Measurements from ENCODE around the gene PGP.

PGP gene

DNA sequence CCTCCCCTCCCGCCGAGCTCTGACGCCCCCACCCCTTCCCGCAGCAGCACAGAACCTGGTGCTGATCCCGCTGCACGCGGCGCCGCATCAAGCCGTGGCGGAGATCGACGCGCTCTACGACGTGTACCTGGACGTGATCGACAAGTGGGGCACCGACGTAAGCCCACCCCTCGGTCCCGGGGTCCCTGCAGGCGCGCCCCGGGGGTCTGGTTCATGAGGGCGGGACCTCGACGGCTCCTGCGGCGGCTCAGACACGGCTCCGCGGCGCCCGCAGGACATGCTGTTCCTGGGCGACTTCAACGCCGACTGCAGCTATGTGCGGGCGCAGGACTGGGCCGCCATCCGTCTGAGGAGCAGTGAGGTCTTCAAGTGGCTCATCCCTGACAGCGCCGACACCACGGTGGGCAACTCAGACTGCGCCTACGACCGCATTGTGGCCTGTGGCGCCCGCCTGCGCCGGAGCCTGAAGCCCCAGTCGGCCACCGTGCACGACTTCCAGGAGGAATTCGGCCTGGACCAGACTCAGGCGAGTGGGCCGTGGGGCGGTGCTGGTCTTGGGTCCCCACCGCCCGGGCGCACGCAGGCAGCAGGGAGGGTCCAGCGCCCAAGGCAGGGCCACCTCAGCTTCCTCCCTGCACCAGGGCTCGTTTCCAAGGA, 23.0 kb upstream of the PGP start:
- H2AK5ac ChIP-seq (ENCODE audit: low read length, severe bottlenecking), result no peak overlapping the region
- WGBS, result 23% methylated on average over 65 of the region's 65 CpGs
- H4K91ac ChIP-seq (ENCODE audit: low read length), result peak overlapping the region; percentile 6
- H2BK15ac ChIP-seq (ENCODE audit: low read depth, poor library complexity, severe bottlenecking), result no peak overlapping the region
- no peak overlapping the region for H3K4ac ChIP-seq (ENCODE audit: low read depth in 1 of 2, low read length in 2 of 2)
- H3K9me3 ChIP-seq (ENCODE audit: control insufficient read depth, low read length), result no peaks in the 10 kb centered on the region
- H3K79me1 ChIP-seq (replicated peaks; ENCODE audit: low read length, poor library complexity, severe bottlenecking), result peaks cover 10% of the 10 kb centered on the region
- no peak overlapping the region for H2BK120ac ChIP-seq (ENCODE audit: low read depth, low read length)
- peaks cover 3 to 18% of the 10 kb centered on the region in 2 experiments for H3K27me3 ChIP-seq (ENCODE audit: control insufficient read depth in 1 of 2, insufficient read depth in 1 of 2, low read length in 2 of 2)
- H2BK5ac ChIP-seq (ENCODE audit: low read depth, low read length, poor library complexity, severe bottlenecking), result no peak overlapping the region
- H3K4me1 ChIP-seq (ENCODE audit: control insufficient read depth, insufficient read depth, low read depth, low read length), result peaks cover 20% of the 10 kb centered on the region
- no peak overlapping the region for H2BK12ac ChIP-seq (ENCODE audit: low read length in 2 of 2)
- no peak overlapping the region for H4K8ac ChIP-seq (ENCODE audit: low read length)
- no peak overlapping the region for H3K14ac ChIP-seq (ENCODE audit: low read length in 2 of 2)
- H3K18ac ChIP-seq (ENCODE audit: low read depth in 1 of 2, low read length in 2 of 2), result peak overlapping the region in 1 of 2 experiments; percentile 11
- no peak overlapping the region for H3K27ac ChIP-seq (ENCODE audit: low read length, poor library complexity, severe bottlenecking)
- H3K23ac ChIP-seq (ENCODE audit: low read length in 2 of 2), result no peak overlapping the region
- DNase-seq, result no peak
- H3K4me2 ChIP-seq (ENCODE audit: low read length, poor library complexity, severe bottlenecking), result no peak overlapping the region
- peaks cover 42 to 72% of the 10 kb centered on the region in 2 experiments for H3K36me3 ChIP-seq (ENCODE audit: control insufficient read depth in 1 of 2, insufficient read depth in 2 of 2, low read depth in 1 of 2, low read length in 2 of 2)
- H3K9ac ChIP-seq (ENCODE audit: low read length), result no peak overlapping the region
- no peak overlapping the region for H2AFZ ChIP-seq (ENCODE audit: low read depth, low read length)
- H3K4me3 ChIP-seq (ENCODE audit: insufficient read depth in 1 of 2, low read depth in 1 of 2, low read length in 2 of 2), result no peak overlapping the region

DNA sequence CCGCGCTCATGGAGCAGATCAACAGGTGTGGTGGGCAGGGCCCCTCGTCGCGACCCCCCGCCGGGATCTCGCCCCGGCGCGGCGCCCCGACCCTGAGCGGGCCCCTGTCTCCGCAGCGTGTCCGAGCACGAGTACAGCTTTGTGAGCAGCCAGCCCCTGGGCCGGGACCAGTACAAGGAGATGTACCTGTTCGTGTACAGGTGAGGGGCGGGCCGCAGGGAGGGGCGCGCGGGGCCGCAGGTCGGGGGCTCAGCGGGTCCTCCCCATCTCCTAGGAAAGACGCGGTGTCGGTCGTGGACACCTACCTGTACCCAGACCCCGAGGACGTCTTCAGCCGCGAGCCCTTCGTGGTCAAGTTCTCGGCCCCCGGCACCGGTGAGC, 22.5 kb upstream of the PGP start:
- Histone ChIP-seq H2AFZ (ENCODE audit: low read depth, low read length) (no peak overlapping the region), H3K18ac (ENCODE audit: low read depth in 1 of 2, low read length in 2 of 2) (no peak overlapping the region), H2BK15ac (ENCODE audit: low read depth, poor library complexity, severe bottlenecking) (peak overlapping the region; percentile 52), H2AK5ac (ENCODE audit: low read length, severe bottlenecking) (no peak overlapping the region), H2BK5ac (ENCODE audit: low read depth, low read length, poor library complexity, severe bottlenecking) (no peak overlapping the region), H3K9ac (ENCODE audit: low read length) (no peak overlapping the region), H3K27me3 (ENCODE audit: control insufficient read depth in 1 of 2, insufficient read depth in 1 of 2, low read length in 2 of 2) (peaks cover 3 to 18% of the 10 kb centered on the region in 2 experiments), H3K9me3 (ENCODE audit: control insufficient read depth, low read length) (no peaks in the 10 kb centered on the region), H3K27ac (ENCODE audit: low read length, poor library complexity, severe bottlenecking) (no peak overlapping the region), H3K4me2 (ENCODE audit: low read length, poor library complexity, severe bottlenecking) (peak overlapping the region; percentile 37), H2BK12ac (ENCODE audit: low read length in 2 of 2) (no peak overlapping the region), H3K4me1 (ENCODE audit: control insufficient read depth, insufficient read depth, low read depth, low read length) (peaks cover 20% of the 10 kb centered on the region), H3K14ac (ENCODE audit: low read length in 2 of 2) (no peak overlapping the region), H3K36me3 (ENCODE audit: control insufficient read depth in 1 of 2, insufficient read depth in 2 of 2, low read depth in 1 of 2, low read length in 2 of 2) (peaks cover 41 to 75% of the 10 kb centered on the region in 2 experiments), H3K4me3 (ENCODE audit: insufficient read depth in 1 of 2, low read depth in 1 of 2, low read length in 2 of 2) (peak overlapping the region; percentile 35 to 67), H3K23ac (ENCODE audit: low read length in 2 of 2) (peak overlapping the region in 1 of 2 experiments; percentile 40), H4K91ac (ENCODE audit: low read length) (no peak overlapping the region), H4K8ac (ENCODE audit: low read length) (peak overlapping the region; percentile 38), H3K4ac (ENCODE audit: low read depth in 1 of 2, low read length in 2 of 2) (no peak overlapping the region), H2BK120ac (ENCODE audit: low read depth, low read length) (peak overlapping the region; percentile 9), H3K79me1 (replicated peaks; ENCODE audit: low read length, poor library complexity, severe bottlenecking) (peaks cover 10% of the 10 kb centered on the region)
- 10% methylated on average over 40 of the region's 40 CpGs for WGBS
- DNase-seq, result no peak

- Histone ChIP-seq H2BK15ac (ENCODE audit: low read depth, poor library complexity, severe bottlenecking) (peak within 1 kb of the TSS; percentile 52), H3K27ac (ENCODE audit: low read length, poor library complexity, severe bottlenecking) (no peak within 1 kb of the TSS), H4K91ac (ENCODE audit: low read length) (peak within 1 kb of the TSS; percentile 35), H3K36me3 (ENCODE audit: control insufficient read depth in 1 of 2, insufficient read depth in 2 of 2, low read depth in 1 of 2, low read length in 2 of 2) (peaks cover 46 to 81% of the 10 kb centered on the region in 2 experiments), H3K4ac (ENCODE audit: low read depth in 1 of 2, low read length in 2 of 2) (no peak within 1 kb of the TSS), H3K18ac (ENCODE audit: low read depth in 1 of 2, low read length in 2 of 2) (no peak within 1 kb of the TSS), H3K4me3 (ENCODE audit: insufficient read depth in 1 of 2, low read depth in 1 of 2, low read length in 2 of 2) (peak within 1 kb of the TSS; percentile 35 to 67), H3K9ac (ENCODE audit: low read length) (peak within 1 kb of the TSS; percentile 43), H2BK5ac (ENCODE audit: low read depth, low read length, poor library complexity, severe bottlenecking) (no peak within 1 kb of the TSS), H3K23ac (ENCODE audit: low read length in 2 of 2) (peak within 1 kb of the TSS; percentile 30 to 40), H3K79me1 (replicated peaks; ENCODE audit: low read length, poor library complexity, severe bottlenecking) (peaks cover 10% of the 10 kb centered on the region), H2AFZ (ENCODE audit: low read depth, low read length) (no peak within 1 kb of the TSS), H4K8ac (ENCODE audit: low read length) (peak within 1 kb of the TSS; percentile 38), H3K14ac (ENCODE audit: low read length in 2 of 2) (peak within 1 kb of the TSS in 1 of 2 experiments; percentile 1), H2BK12ac (ENCODE audit: low read length in 2 of 2) (peak within 1 kb of the TSS in 1 of 2 experiments; percentile 11), H2AK5ac (ENCODE audit: low read length, severe bottlenecking) (no peak within 1 kb of the TSS), H3K27me3 (ENCODE audit: control insufficient read depth in 1 of 2, insufficient read depth in 1 of 2, low read length in 2 of 2) (peaks cover 3 to 18% of the 10 kb centered on the region in 2 experiments), H2BK120ac (ENCODE audit: low read depth, low read length) (peak within 1 kb of the TSS; percentile 9), H3K4me1 (ENCODE audit: control insufficient read depth, insufficient read depth, low read depth, low read length) (peaks cover 20% of the 10 kb centered on the region), H3K9me3 (ENCODE audit: control insufficient read depth, low read length) (no peaks in the 10 kb centered on the region), H3K4me2 (ENCODE audit: low read length, poor library complexity, severe bottlenecking) (peak within 1 kb of the TSS; percentile 37)
- WGBS, result 9% methylated on average over 64 of the region's 64 CpGs
- DNase-seq, result peak; percentile 41
Observed at GRCh38 chr16:2236337-2237101, 21.9 kb upstream of the PGP start, which contains the start of gene DNASE1L2. TSS of gene DNASE1L2 (plus strand) at chr16:2236444. CDS start at chr16:2236817, 373 bp downstream.

DNA sequence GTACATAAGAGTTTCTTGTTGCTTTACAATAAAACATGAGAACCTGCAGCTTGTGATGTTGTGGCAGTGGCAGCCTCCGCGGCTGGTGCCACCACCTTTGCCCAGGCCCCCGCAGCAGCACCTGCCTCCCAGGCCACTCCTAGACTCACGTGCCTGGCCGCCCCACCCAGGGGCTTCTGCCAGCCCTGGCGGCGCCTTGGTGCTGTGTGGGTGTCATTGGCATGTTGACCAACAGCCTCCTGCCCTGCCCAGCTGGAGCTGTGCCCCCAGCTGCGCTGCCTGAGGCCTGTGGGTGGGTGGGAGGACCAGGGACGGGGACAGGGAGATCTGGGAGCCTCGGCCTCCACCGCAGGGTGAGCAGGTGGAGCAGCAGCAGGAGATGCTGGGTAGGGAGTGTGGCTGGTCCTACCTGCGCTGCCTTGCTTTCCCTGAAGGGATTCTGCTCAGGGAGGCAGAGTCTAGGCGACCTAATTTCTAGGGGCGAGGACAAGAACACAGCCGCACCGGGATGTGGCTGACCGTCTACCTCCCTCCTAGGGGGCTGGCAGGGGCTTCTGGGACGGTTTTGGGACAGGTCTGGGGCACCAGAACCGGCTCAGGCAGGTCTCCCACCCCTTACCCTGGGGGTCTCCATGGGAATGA, 21.2 kb upstream of the PGP start:
- Histone ChIP-seq H3K27me3 (ENCODE audit: control insufficient read depth in 1 of 2, insufficient read depth in 1 of 2, low read length in 2 of 2) (peaks cover 3 to 18% of the 10 kb centered on the region in 2 experiments), H3K4me2 (ENCODE audit: low read length, poor library complexity, severe bottlenecking) (no peak overlapping the region), H2BK12ac (ENCODE audit: low read length in 2 of 2) (no peak overlapping the region), H3K14ac (ENCODE audit: low read length in 2 of 2) (no peak overlapping the region), H2BK15ac (ENCODE audit: low read depth, poor library complexity, severe bottlenecking) (no peak overlapping the region), H3K79me1 (replicated peaks; ENCODE audit: low read length, poor library complexity, severe bottlenecking) (peaks cover 10% of the 10 kb centered on the region), H3K27ac (ENCODE audit: low read length, poor library complexity, severe bottlenecking) (no peak overlapping the region), H3K9me3 (ENCODE audit: control insufficient read depth, low read length) (no peaks in the 10 kb centered on the region), H3K4me1 (ENCODE audit: control insufficient read depth, insufficient read depth, low read depth, low read length) (peaks cover 23% of the 10 kb centered on the region), H3K36me3 (ENCODE audit: control insufficient read depth in 1 of 2, insufficient read depth in 2 of 2, low read depth in 1 of 2, low read length in 2 of 2) (peaks cover 53 to 88% of the 10 kb centered on the region in 2 experiments), H3K18ac (ENCODE audit: low read depth in 1 of 2, low read length in 2 of 2) (no peak overlapping the region), H2AFZ (ENCODE audit: low read depth, low read length) (no peak overlapping the region), H3K9ac (ENCODE audit: low read length) (no peak overlapping the region), H3K4me3 (ENCODE audit: insufficient read depth in 1 of 2, low read depth in 1 of 2, low read length in 2 of 2) (no peak overlapping the region), H2BK5ac (ENCODE audit: low read depth, low read length, poor library complexity, severe bottlenecking) (no peak overlapping the region), H4K8ac (ENCODE audit: low read length) (no peak overlapping the region), H2AK5ac (ENCODE audit: low read length, severe bottlenecking) (no peak overlapping the region), H3K4ac (ENCODE audit: low read depth in 1 of 2, low read length in 2 of 2) (no peak overlapping the region), H3K23ac (ENCODE audit: low read length in 2 of 2) (no peak overlapping the region), H4K91ac (ENCODE audit: low read length) (no peak overlapping the region), H2BK120ac (ENCODE audit: low read depth, low read length) (no peak overlapping the region)
- 82% methylated on average over 19 of the region's 19 CpGs for WGBS
- DNase-seq, result no peak

Data from mesenchymal stem cell (in vitro differentiated cells and primary cell).